ENCODE measurements around the gene FAM76B.

- no peak for TF ChIP-seq CTCF (optimal IDR thresholded peaks at IDR 0.05 in 1 of 3, IDR thresholded peaks at IDR 0.05 in 1 of 3, conservative IDR thresholded peaks at IDR 0.05 in 1 of 3; ENCODE audit: extremely low read depth in 1 of 3, insufficient read depth in 2 of 3, low read length in 3 of 3)
- no peak for TF ChIP-seq EZH2 (IDR thresholded peaks at IDR 0.05; ENCODE audit: low read length)
These were observed 28.6 kb downstream of the FAM76B start for GRCh38 chr11:95760941-95761340.

Data from keratinocyte (primary cell).